HFFc6 (cell line): ENCODE results near the gene CTXND1. TPM values are rescaled to one million over a fixed set of nuclear protein-coding genes. Genes with fewer than 3 reads are reported as not detected.
A peak's percentile ranks its signal among the peaks of the same experiment; 100 is the strongest.

ENCODE experiments used
- DNase-seq: peaks from one replicate; pipeline ENCODE4 v3.0.0-alpha.2; 2018
- H3K27ac Mint-ChIP-seq: 2 replicates; pipeline ENCODE4 v1.8.0; 2020; ENCODE audit warnings: mild to moderate bottlenecking, mixed read lengths
- H3K27me3 Mint-ChIP-seq: 2 replicates; pipeline ENCODE4 v1.8.0; 2021; ENCODE audit warnings: mild to moderate bottlenecking, moderate library complexity, mixed read lengths; ENCODE audit not compliant: insufficient read depth
- H3K36me3 Mint-ChIP-seq: 2 replicates; pipeline ENCODE4 v1.8.0; 2021; ENCODE audit warnings: low read depth, mixed read lengths
- H3K4me1 Mint-ChIP-seq: 2 replicates; pipeline ENCODE4 v1.8.0; 2020; ENCODE audit warnings: low read depth, mixed read lengths
- H3K4me3 Mint-ChIP-seq: 2 replicates; pipeline ENCODE4 v1.8.0; 2020; ENCODE audit warnings: mild to moderate bottlenecking, moderate library complexity, mixed read lengths
- H3K9me3 Mint-ChIP-seq: 2 replicates; pipeline ENCODE4 v1.8.0; 2020; ENCODE audit warnings: mild to moderate bottlenecking, mixed read lengths
- total RNA-seq, 6 experiments: library from RNA; stranded (reverse); fragmentation: NEBNext Ultra II Directional; extraction: Animal tissue kit (Norgen Biotek cat#: 25700); gene quantifications; 2 replicates in 1 of 6; 3 replicates in 5 of 6; pipeline ENCODE4 v1.2.3, GENCODE V29; 2021
- TF ChIP-seq, protein P1 (sequence below): fragments of 200-600 bp; sonication (generic); IDR thresholded peaks from 2 replicates; pipeline ENCODE4 v1.5.0; 2021; ENCODE audit warnings: antibody characterized with exemption, mild to moderate bottlenecking

The CTXND1 gene
- total RNA-seq, 6 experiments from 2014 or later, result not detected

DNA sequence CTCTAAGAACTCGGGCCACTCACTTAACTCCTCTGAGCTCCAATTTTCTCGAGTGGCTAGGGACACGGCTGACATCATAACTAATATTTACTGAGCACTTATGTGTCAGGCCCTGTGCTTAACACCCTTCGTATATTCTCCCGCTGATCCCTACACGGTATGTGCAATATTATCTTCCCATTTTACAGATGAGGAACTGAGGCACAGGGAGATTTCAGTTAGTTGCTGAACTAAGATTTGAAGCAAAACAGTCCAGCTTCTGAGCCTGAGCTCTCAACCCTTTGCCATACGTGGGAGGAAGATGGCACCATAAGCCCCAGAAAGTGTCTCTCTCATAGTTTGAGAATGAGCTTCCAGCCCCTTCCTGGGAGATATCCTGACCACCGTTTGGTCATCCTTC is 79.6 kb downstream of the CTXND1 start:
- H3K27ac Mint-ChIP-seq, result no peak overlapping the region; the same call in 1 of the 2 replicates
- TF ChIP-seq, protein P1, sequence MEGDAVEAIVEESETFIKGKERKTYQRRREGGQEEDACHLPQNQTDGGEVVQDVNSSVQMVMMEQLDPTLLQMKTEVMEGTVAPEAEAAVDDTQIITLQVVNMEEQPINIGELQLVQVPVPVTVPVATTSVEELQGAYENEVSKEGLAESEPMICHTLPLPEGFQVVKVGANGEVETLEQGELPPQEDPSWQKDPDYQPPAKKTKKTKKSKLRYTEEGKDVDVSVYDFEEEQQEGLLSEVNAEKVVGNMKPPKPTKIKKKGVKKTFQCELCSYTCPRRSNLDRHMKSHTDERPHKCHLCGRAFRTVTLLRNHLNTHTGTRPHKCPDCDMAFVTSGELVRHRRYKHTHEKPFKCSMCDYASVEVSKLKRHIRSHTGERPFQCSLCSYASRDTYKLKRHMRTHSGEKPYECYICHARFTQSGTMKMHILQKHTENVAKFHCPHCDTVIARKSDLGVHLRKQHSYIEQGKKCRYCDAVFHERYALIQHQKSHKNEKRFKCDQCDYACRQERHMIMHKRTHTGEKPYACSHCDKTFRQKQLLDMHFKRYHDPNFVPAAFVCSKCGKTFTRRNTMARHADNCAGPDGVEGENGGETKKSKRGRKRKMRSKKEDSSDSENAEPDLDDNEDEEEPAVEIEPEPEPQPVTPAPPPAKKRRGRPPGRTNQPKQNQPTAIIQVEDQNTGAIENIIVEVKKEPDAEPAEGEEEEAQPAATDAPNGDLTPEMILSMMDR, result no peak
- peaks cover 9% of the 10 kb centered on the region for H3K9me3 Mint-ChIP-seq
- H3K27me3 Mint-ChIP-seq, result no peaks in the 10 kb centered on the region; the same call in 1 of the 2 replicates
- no peak for DNase-seq
- H3K36me3 Mint-ChIP-seq, result peaks cover 29% of the 10 kb centered on the region
- no peak overlapping the region for H3K4me3 Mint-ChIP-seq
- peaks cover 45% of the 10 kb centered on the region for H3K4me1 Mint-ChIP-seq

DNA sequence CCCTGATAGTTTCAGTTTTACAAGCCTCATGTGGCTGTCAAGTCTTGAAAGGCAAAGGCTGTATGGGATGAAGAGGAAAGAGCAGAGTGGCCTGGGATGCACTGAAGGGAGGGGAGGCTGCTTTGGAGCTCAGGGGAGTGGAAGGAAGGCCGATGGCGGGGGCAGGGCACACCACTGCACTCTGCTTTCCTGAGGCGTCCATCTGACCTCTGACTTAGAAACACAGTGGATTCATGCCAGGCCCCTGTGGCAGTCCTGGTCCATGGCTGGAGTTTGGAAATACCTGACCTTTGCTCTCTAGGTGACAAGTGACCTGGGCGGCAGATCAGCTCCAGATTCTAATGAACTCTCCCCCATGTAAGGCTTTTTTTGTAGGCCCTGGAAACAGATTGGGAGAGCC is 80.2 kb downstream of the CTXND1 start:
- Mint-ChIP-seq H3K4me3 (no peak overlapping the region), H3K9me3 (peaks cover 3% of the 10 kb centered on the region), H3K27ac (no peak overlapping the region), H3K27me3 (no peaks in the 10 kb centered on the region; the same call in 1 of the 2 replicates), H3K36me3 (peaks cover 22% of the 10 kb centered on the region), H3K4me1 (peaks cover 39% of the 10 kb centered on the region)
- TF ChIP-seq, protein P1, result no peak
- DNase-seq, result no peak

DNA sequence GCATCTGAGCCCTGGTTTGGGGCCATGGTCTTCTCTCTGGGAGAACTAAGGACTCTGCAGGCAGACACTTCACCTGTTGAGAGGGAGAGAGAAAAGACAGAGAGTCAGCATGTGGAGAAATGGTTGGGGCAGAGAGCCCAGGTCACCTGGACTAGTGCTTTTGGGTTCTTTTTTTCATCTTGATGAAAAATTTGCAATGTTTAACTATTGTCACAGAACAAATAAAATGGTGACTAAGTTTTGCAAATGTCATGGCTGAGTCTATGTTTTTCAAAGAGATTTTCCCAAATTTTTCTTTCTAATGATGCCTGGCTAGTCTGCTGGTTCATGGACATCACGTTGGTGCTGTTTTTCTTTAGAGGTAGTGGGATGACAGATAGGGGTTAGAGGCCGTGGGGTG is 81.4 kb downstream of the CTXND1 start:
- H3K4me1 Mint-ChIP-seq, result peaks cover 27% of the 10 kb centered on the region
- TF ChIP-seq, protein P1, result no peak

DNA sequence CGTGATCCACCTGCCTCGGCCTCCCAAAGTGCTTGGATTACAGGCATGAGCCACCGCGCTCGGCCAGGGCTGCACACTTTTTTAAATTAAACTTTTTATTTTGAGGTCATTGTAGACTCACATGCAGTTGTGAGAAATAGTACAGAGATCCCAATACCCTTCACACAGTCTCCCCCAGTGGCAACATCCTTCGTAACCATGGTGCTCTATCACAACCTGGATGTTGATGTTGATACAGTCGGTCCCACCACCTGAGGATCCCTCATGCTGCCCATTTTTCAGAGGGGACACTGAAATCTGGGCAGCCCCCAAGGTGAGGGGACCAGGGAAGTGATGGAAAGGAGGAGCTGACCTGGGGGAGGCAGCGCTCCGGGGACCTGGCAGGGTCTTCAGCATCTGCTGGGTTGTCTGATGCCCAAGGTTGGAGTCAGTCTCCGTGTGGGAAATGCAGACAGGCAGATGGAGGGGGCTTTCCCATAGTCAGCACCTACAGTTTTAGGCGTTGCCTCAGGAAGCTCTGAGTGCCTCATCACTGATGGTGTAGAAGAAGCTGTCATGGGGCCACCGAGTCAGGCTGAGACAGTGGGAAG is 82.2 kb downstream of the CTXND1 start:
- no peak overlapping the region for H3K4me3 Mint-ChIP-seq
- no peaks in the 10 kb centered on the region; the same call in 1 of the 2 replicates for H3K27me3 Mint-ChIP-seq
- peaks cover 13% of the 10 kb centered on the region for H3K36me3 Mint-ChIP-seq
- H3K9me3 Mint-ChIP-seq, result no peaks in the 10 kb centered on the region
- H3K27ac Mint-ChIP-seq, result no peak overlapping the region
- H3K4me1 Mint-ChIP-seq, result peaks cover 25% of the 10 kb centered on the region
- no peak for DNase-seq
- TF ChIP-seq, protein P1, result no peak

More for the DNA sequence above, 81.4 kb downstream of the CTXND1 start:
- H3K4me3 Mint-ChIP-seq, result no peak overlapping the region
- H3K27me3 Mint-ChIP-seq, result no peaks in the 10 kb centered on the region; the same call in 1 of the 2 replicates
- no peaks in the 10 kb centered on the region for H3K9me3 Mint-ChIP-seq
- H3K27ac Mint-ChIP-seq, result no peak overlapping the region
- DNase-seq, result no peak
- H3K36me3 Mint-ChIP-seq, result peaks cover 16% of the 10 kb centered on the region

DNA sequence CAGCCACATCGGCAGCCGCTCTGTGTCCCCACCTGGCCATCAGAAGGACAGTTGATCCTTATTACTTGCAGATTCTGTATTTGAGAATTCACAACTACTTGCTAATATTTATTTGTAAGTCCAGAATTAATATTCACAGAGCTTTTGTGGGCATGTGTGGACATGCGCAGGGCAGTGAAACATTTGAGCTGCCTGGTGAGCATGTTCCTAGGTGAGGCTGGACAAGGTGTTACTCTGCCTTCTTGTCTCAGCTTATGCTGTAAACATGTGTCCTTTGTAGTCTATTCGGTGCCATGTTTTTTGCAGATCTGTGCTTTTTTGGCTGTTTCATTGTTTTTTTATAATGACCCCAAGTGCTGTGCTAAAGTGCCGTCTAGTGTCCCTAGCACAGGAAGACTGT is 83.6 kb downstream of the CTXND1 start:
- TF ChIP-seq, protein P1, result no peak
- no peak for DNase-seq
- Mint-ChIP-seq H3K27me3 (no peaks in the 10 kb centered on the region; the same call in 1 of the 2 replicates), H3K27ac (peak overlapping the region; percentile 20; the same call in 1 of the 2 replicates), H3K4me1 (peaks cover 11% of the 10 kb centered on the region), H3K9me3 (no peaks in the 10 kb centered on the region), H3K4me3 (no peak overlapping the region), H3K36me3 (peaks cover 24% of the 10 kb centered on the region)
